B cell (primary cell): ENCODE measurements around the gene ANKRD30B. TPM values are rescaled to one million over a fixed set of nuclear protein-coding genes. Genes with fewer than 3 reads are reported as not detected.
"Not testable (repeated sequence)": the region's sequence is repeated elsewhere in the genome, so short reads cannot be mapped to it uniquely, and the experiment has no call there.

Experiments used
- ATAC-seq: fragments of 200-7000 bp; cut with Tn5 transposase; one replicate; pipeline ENCODE4 v1.10.0; 2021; ENCODE audit warnings: low read depth, mild to moderate bottlenecking, moderate number of reproducible peaks, moderate library complexity
- CTCF ChIA-PET: fragments of 350-600 bp; sonication (Branson Sonifier 250); formaldehyde crosslinking; loops from one replicate; lab custom pipeline; 2021; ENCODE audit warnings: antibody characterized with exemption, inconsistent platforms; lab: Charles Lee
- POLR2A ChIA-PET: fragments of 350-600 bp; sonication (Branson Sonifier 250); formaldehyde crosslinking; loops from one replicate; lab custom pipeline; 2021; ENCODE audit warnings: antibody characterized with exemption; lab: Charles Lee
- DNase-seq: peaks from one replicate; pipeline ENCODE4 v3.0.0; 2013
- H2AFZ ChIP-seq: 2 replicates; pipeline ENCODE4 v1.6.1; 2012; ENCODE audit warnings: mild to moderate bottlenecking, low read depth, low read length; ENCODE audit not compliant: insufficient read depth, poor library complexity, severe bottlenecking
- H3K27ac ChIP-seq, 2 donors: 1 replicate in 1 of 2; 2 replicates in 1 of 2; pipeline ENCODE4 v1.5.1; 2012 to 2013; ENCODE audit warnings: low read length in 2 of 2, mild to moderate bottlenecking in 2 of 2, moderate library complexity in 1 of 2
- H3K27me3 ChIP-seq, 4 experiments: fragments of 200-600 bp in 1 of 4; sonication (generic) in 1 of 4; replicated peaks in 1 of 4; 1 replicate in 2 of 4; 2 replicates in 2 of 4; pipeline versions ENCODE4 v1.6.1 to v1.7.0; 2013 to 2016; ENCODE audit warnings: low read length in 3 of 4, mild to moderate bottlenecking in 2 of 4, mixed read lengths in 1 of 4, moderate library complexity in 1 of 4; ENCODE audit not compliant: insufficient read depth in 4 of 4, control insufficient read depth in 3 of 4; ENCODE audit errors: control extremely low read depth in 1 of 4
- H3K36me3 ChIP-seq, 2 experiments: replicated peaks in 1 of 2; 1 replicate in 1 of 2; 2 replicates in 1 of 2; pipeline versions ENCODE4 v1.6.1 to v1.7.1; 2013; ENCODE audit warnings: low read length in 1 of 2; ENCODE audit not compliant: insufficient read depth in 2 of 2, control insufficient read depth in 1 of 2; ENCODE audit errors: control extremely low read depth in 1 of 2, extremely low read depth in 1 of 2
- H3K4me1 ChIP-seq, 2 donors: fragments of 200-600 bp in 1 of 2; sonication (generic) in 1 of 2; 1 replicate in 1 of 2; 2 replicates in 1 of 2; pipeline versions ENCODE4 v1.5.1 to v1.6.1; 2013 to 2017; ENCODE audit warnings: low read length in 2 of 2; ENCODE audit not compliant: control insufficient read depth in 2 of 2, insufficient read depth in 2 of 2
- H3K4me2 ChIP-seq: replicated peaks from 2 replicates; pipeline ENCODE3; 2012; ENCODE audit warnings: mild to moderate bottlenecking, low read depth, low read length; ENCODE audit not compliant: poor library complexity, severe bottlenecking
- H3K4me3 ChIP-seq, 5 experiments: fragments of 200-600 bp in 1 of 5; sonication (generic) in 1 of 5; 1 replicate in 3 of 5; 2 replicates in 2 of 5; pipeline versions ENCODE4 v1.5.1 to v1.7.0; 2011 to 2016; ENCODE audit warnings: low read length in 4 of 5, mild to moderate bottlenecking in 4 of 5, low read depth in 2 of 5, control low read depth in 1 of 5, moderate library complexity in 1 of 5; ENCODE audit not compliant: insufficient read depth in 1 of 5; ENCODE audit errors: control extremely low read depth in 1 of 5, extremely low read depth in 1 of 5
- H3K79me2 ChIP-seq: fragments of 200-600 bp; sonication (generic); one replicate; pipeline ENCODE4 v1.6.0; 2016; ENCODE audit warnings: low read length; ENCODE audit not compliant: control insufficient read depth, insufficient read depth
- H3K9ac ChIP-seq: fragments of 200-600 bp; sonication (generic); 2 replicates; pipeline ENCODE4 v1.6.1; 2017; ENCODE audit warnings: mild to moderate bottlenecking, low read length, moderate library complexity
- H3K9me3 ChIP-seq, 3 donors: one replicate each; pipeline versions ENCODE4 v1.6.1 to v1.7.1; 2013; ENCODE audit warnings: low read length in 2 of 3; ENCODE audit not compliant: control insufficient read depth in 2 of 3, insufficient read depth in 1 of 3; ENCODE audit errors: control extremely low read depth in 1 of 3
- H4K20me1 ChIP-seq: 2 replicates; pipeline ENCODE4 v1.6.0; 2012; ENCODE audit warnings: mild to moderate bottlenecking, low read length; ENCODE audit not compliant: insufficient read depth, control insufficient read depth, poor library complexity, severe bottlenecking
- H3K27ac Mint-ChIP-seq: one replicate; pipeline ENCODE4 v1.8.0; 2021; ENCODE audit warnings: mixed read lengths
- H3K27me3 Mint-ChIP-seq: one replicate; pipeline ENCODE4 v1.8.0; 2021; ENCODE audit warnings: mixed read lengths
- H3K4me1 Mint-ChIP-seq: one replicate; pipeline ENCODE4 v1.8.0; 2021; ENCODE audit warnings: mixed read lengths
- H3K4me3 Mint-ChIP-seq: one replicate; pipeline ENCODE4 v1.8.0; 2021; ENCODE audit warnings: mixed read lengths
- H3K9me3 Mint-ChIP-seq: one replicate; pipeline ENCODE4 v1.8.0; 2022; ENCODE audit warnings: mixed read lengths; ENCODE audit not compliant: insufficient read depth
- WGBS: methylation state at CpG from one replicate; pipeline ENCODE4 v1.1.5; 2013; ENCODE audit warnings: missing lambda C conversion rate; ENCODE audit not compliant: insufficient coverage; 5-methylcytosine and 5-hydroxymethylcytosine counted together
- intact Hi-C: fragments of 100-400 bp; cut with micrococcal nuclease; formaldehyde crosslinking; loops from one replicate; pipeline ENCODE4 v1.10.0; 2022
- polyA plus RNA-seq: library from polyadenylated mRNA; depleted of rRNA; stranded (reverse); fragments of >200 nt; gene quantifications from 2 replicates; pipeline ENCODE4 v1.2.3, GENCODE V29; 2012
- total RNA-seq, 2 donors: library from RNA; stranded (reverse); fragments of 120-200 nt in 1 of 2; gene quantifications; 1 replicate in 1 of 2; 2 replicates in 1 of 2; pipeline versions ENCODE4 v1.2.3 to v1.2.4, GENCODE V29; 2013 to 2022

Gene ANKRD30B
- total and polyA plus RNA-seq, 2 donors (not counting 1 experiment from before 2014, with no cell fraction given), result 0.01 TPM; not detected in 1

GRCh38 chr18:14851533-14851932 lies 103.6 kb downstream of the ANKRD30B start:
- intact Hi-C loops, H3K4me3 ChIP-seq, H3K27ac Mint-ChIP-seq, H4K20me1 ChIP-seq, H3K79me2 ChIP-seq, POLR2A ChIA-PET, H3K27me3 Mint-ChIP-seq, DNase-seq, H3K4me1 Mint-ChIP-seq, H2AFZ ChIP-seq, H3K36me3 ChIP-seq, H3K4me1 ChIP-seq, H3K9me3 ChIP-seq, ATAC-seq, H3K4me2 ChIP-seq, H3K4me3 Mint-ChIP-seq, H3K9me3 Mint-ChIP-seq, H3K27ac ChIP-seq, H3K9ac ChIP-seq, CTCF ChIA-PET, H3K27me3 ChIP-seq: not testable (repeated sequence)
- no CpG with 5 or more reads among the region's 2 CpGs for WGBS

- H3K9ac ChIP-seq, H3K4me1 Mint-ChIP-seq, intact Hi-C loops, H3K79me2 ChIP-seq, H3K27ac ChIP-seq, H3K27ac Mint-ChIP-seq, H3K27me3 ChIP-seq, POLR2A ChIA-PET, H3K4me3 ChIP-seq, H3K4me3 Mint-ChIP-seq, H3K27me3 Mint-ChIP-seq, H3K9me3 ChIP-seq, H3K4me2 ChIP-seq, H4K20me1 ChIP-seq, CTCF ChIA-PET, H3K4me1 ChIP-seq, H3K9me3 Mint-ChIP-seq, ATAC-seq, H3K36me3 ChIP-seq, H2AFZ ChIP-seq, DNase-seq: not testable (repeated sequence)
- WGBS, result no CpG with 5 or more reads among the region's 17 CpGs
Observed at GRCh38 chr18:14855634-14856033, 107.7 kb downstream of the ANKRD30B start.

- intact Hi-C loops, H3K4me3 ChIP-seq, CTCF ChIA-PET, H3K27me3 Mint-ChIP-seq, H3K4me2 ChIP-seq, H3K79me2 ChIP-seq, POLR2A ChIA-PET, H3K27me3 ChIP-seq, H4K20me1 ChIP-seq, H3K9me3 ChIP-seq, H3K27ac Mint-ChIP-seq, H3K4me1 Mint-ChIP-seq, H3K4me1 ChIP-seq, H3K9ac ChIP-seq, H3K4me3 Mint-ChIP-seq, H3K9me3 Mint-ChIP-seq, H3K36me3 ChIP-seq, H3K27ac ChIP-seq, ATAC-seq, H2AFZ ChIP-seq, DNase-seq: not testable (repeated sequence)
- WGBS, result no CpG with 5 or more reads among the region's 20 CpGs
Observed at GRCh38 chr18:14856256-14856655, 108.3 kb downstream of the ANKRD30B start.

- H4K20me1 ChIP-seq, CTCF ChIA-PET, DNase-seq, ATAC-seq, H3K4me1 Mint-ChIP-seq, H3K9me3 ChIP-seq, H3K4me3 ChIP-seq, H2AFZ ChIP-seq, H3K4me3 Mint-ChIP-seq, H3K4me2 ChIP-seq, POLR2A ChIA-PET, H3K36me3 ChIP-seq, H3K27ac Mint-ChIP-seq, H3K79me2 ChIP-seq, H3K27ac ChIP-seq, H3K9ac ChIP-seq, intact Hi-C loops, H3K4me1 ChIP-seq, H3K9me3 Mint-ChIP-seq, H3K27me3 Mint-ChIP-seq, H3K27me3 ChIP-seq: not testable (repeated sequence)
- WGBS, result no CpG with 5 or more reads among the region's 10 CpGs
Observed at GRCh38 chr18:14858514-14858913, 110.5 kb downstream of the ANKRD30B start.
